Heart right ventricle (tissue), 16 donors: ENCODE results near the gene ADAMTS10. TPM values are rescaled to one million over a fixed set of nuclear protein-coding genes. Genes with fewer than 3 reads are reported as not detected.

ENCODE experiments used
- ATAC-seq, 8 donors: fragments of 200-7000 bp; cut with Tn5 transposase; one replicate each; pipeline ENCODE4 v1.9.1; 2020; ENCODE audit warnings: mild to moderate bottlenecking in 8 of 8, moderate library complexity in 8 of 8, moderate number of reproducible peaks in 1 of 8
- DNase-seq, 2 donors: peaks; one replicate each; pipeline ENCODE4 v3.0.0-alpha.2; 2020
- H3K27ac ChIP-seq, 10 donors: fragments of 200-600 bp; sonication (generic) in 2 of 10; one replicate each; pipeline versions ENCODE4 v1.5.0 to v1.8.0; 2020 to 2022; ENCODE audit warnings: mild to moderate bottlenecking in 3 of 10
- H3K27me3 ChIP-seq, 7 donors: fragments of 200-600 bp; one replicate each; pipeline ENCODE4 v1.8.0; 2021 to 2022; ENCODE audit warnings: mild to moderate bottlenecking in 2 of 7
- H3K36me3 ChIP-seq, 9 donors: fragments of 200-600 bp; sonication (generic) in 1 of 9; one replicate each; pipeline versions ENCODE4 v1.5.0 to v1.8.0; 2020 to 2022; ENCODE audit warnings: mild to moderate bottlenecking in 2 of 9
- H3K4me1 ChIP-seq, 9 donors: fragments of 200-600 bp; sonication (generic) in 1 of 9; one replicate each; pipeline versions ENCODE4 v1.5.0 to v1.8.0; 2020 to 2022; ENCODE audit warnings: mild to moderate bottlenecking in 4 of 9
- H3K4me3 ChIP-seq, 10 donors: fragments of 200-600 bp; sonication (generic) in 2 of 10; one replicate each; pipeline versions ENCODE4 v1.5.0 to v1.8.0; 2020 to 2022; ENCODE audit warnings: mild to moderate bottlenecking in 7 of 10, moderate library complexity in 2 of 10
- H3K9me3 ChIP-seq, 11 donors: fragments of 200-600 bp in 10 of 11; sonication (generic) in 2 of 11; one replicate each; pipeline versions ENCODE4 v1.5.0 to v1.8.0; 2013 to 2022; ENCODE audit warnings: mild to moderate bottlenecking in 2 of 11, control low read depth in 1 of 11, moderate library complexity in 1 of 11
- WGBS, 2 donors: extraction: QIAGEN DNeasy Blood & Tissue Kit; methylation state at CpG; one replicate each; pipeline ENCODE4 v1.1.7; 2013; ENCODE audit warnings: inconsistent platforms in 1 of 2; 5-methylcytosine and 5-hydroxymethylcytosine counted together
- intact Hi-C, 10 donors: fragments of 100-400 bp; cut with DNase I; formaldehyde crosslinking; loops; one replicate each; pipeline versions ENCODE4 v1.11.1 to v1.14.2; 2022
- polyA plus RNA-seq, 2 donors: library from polyadenylated mRNA; stranded (reverse); fragments of 200-250 nt; gene quantifications; one replicate each; pipeline ENCODE4 v1.2.3, GENCODE V29; 2013
- total RNA-seq, 10 donors: library from RNA; stranded (reverse); fragmentation: NEBNext Ultra II Directional in 3 of 10; extraction: Animal tissue kit (Norgen Biotek cat#: 25700) in 3 of 10; gene quantifications; one replicate each; pipeline versions ENCODE4 v1.2.1 to v1.2.4, GENCODE V29; 2021 to 2023
- TF ChIP-seq, protein P1 (sequence below), 9 donors: fragments of 200-600 bp; sonication (generic) in 2 of 9; IDR thresholded peaks; one replicate each; pipeline versions ENCODE4 v1.5.0 to v1.8.0; 2021 to 2022; ENCODE audit warnings: antibody characterized with exemption in 9 of 9, mild to moderate bottlenecking in 5 of 9, moderate library complexity in 1 of 9
- donor health status: Arrhythmogenic right ventricular cardiomyopathy.
- donor health status: ischemic (EF 13 %, LVEDD 7.1; RV severe dilation, severe dysfunction).
- donor health status: healthy with polysubstance abuse.
- donor health status: DM: no; HTN: yes; CAD: no.
- donor health status: DM: no; HTN: no; CAD: no.
- donor health status: ischemic (EF 25% LVEDD 6.9; RV normal size, moderate dysfunction).
- donor health status: ischemic (EF 25% LVEDD 5.7; RV mildly dilated, moderate dysfunction).
- donor health status: healthy.
- donor health status: DM: yes; HTN: yes; CAD: no.
- donor health status: Ischemic cardiomyopathy.
- donor health status: ischemic (EF 35%, LVEDD 5.7; RV mildly dilated, moderate dysfunction).
- donor health status: nonischemic (EF 11% LVEDD 7.7; RV severe dilation, severe dysfunction).
- donor health status: DM: yes; HTN: yes; CAD: no.
- donor health status: PGD.
- donor health status: ischemic (EF 29% LVEDD 5.4; RV normal size, mild dysfunction).
- donor health status: nonischemic (EF 23%, LVEDD 6.1; RV moderate dilation, normal function).

The ADAMTS10 gene
- total and polyA plus RNA-seq, 12 donors, result 2.7 to 34.5 (median 8.4) TPM

DNA sequence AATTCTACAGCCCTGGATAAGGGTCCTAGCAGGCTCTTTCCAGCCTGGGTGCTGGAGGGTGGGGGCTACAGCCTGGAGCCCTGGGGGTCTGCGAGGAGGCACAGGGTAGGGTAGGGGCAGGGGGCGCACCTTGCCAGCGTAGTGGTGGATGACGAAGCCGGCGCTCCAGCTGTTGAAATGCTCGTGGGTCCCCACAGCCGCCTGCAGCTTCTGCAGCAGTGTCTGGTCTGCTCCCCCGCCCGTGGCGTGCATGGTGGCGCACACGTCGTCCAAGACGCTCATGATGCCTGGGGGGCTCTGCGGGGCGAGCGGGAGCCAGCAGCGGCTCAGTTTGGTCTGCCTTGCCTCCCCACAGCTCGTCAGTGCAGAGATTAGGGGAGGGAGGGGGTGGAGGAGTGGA is 66.3 kb downstream of the ADAMTS10 start:
- H3K36me3 ChIP-seq, result peaks cover 0 to 88% (median 0%) of the 10 kb centered on the region in 9 donors
- no peak for DNase-seq
- WGBS, 2 donors, result 97% methylated on average over 20 of the region's 20 CpGs

DNA sequence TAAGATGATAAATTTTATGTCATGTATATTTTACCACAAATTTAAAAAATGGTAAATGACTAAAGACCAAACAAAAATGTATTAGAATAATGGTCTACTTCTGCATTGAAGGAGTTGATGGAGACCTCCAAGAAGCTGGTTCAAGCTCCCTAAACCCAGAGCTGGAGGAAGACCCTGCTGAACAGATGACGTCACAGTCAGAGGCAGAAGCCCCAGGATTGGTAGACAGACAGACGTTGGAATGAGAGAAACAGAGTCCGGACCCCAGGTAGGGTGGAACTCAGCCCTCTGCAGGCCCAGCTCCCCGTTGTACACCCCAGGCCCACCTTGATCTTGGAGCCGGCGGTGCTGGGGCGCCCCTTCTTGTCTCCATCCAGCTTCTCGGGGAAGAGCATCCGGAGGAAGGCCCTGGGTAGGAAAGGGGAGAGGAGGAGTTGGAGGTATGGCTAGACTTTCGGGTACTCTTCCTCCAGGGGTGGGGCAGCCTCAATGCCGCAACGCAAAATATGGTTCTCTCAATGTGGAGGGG is 70.8 kb downstream of the ADAMTS10 start:
- ATAC-seq (no peak), DNase-seq (no peak)
- Histone ChIP-seq H3K9me3 (no peaks in the 10 kb centered on the region), H3K36me3 (peaks cover 0 to 87% (median 0%) of the 10 kb centered on the region in 9 donors), H3K4me3 (no peak overlapping the region), H3K4me1 (peaks cover 0 to 10% (median 0%) of the 10 kb centered on the region in 9 donors), H3K27me3 (no peaks in the 10 kb centered on the region), H3K27ac (no peak overlapping the region)
- TF ChIP-seq, protein P1, sequence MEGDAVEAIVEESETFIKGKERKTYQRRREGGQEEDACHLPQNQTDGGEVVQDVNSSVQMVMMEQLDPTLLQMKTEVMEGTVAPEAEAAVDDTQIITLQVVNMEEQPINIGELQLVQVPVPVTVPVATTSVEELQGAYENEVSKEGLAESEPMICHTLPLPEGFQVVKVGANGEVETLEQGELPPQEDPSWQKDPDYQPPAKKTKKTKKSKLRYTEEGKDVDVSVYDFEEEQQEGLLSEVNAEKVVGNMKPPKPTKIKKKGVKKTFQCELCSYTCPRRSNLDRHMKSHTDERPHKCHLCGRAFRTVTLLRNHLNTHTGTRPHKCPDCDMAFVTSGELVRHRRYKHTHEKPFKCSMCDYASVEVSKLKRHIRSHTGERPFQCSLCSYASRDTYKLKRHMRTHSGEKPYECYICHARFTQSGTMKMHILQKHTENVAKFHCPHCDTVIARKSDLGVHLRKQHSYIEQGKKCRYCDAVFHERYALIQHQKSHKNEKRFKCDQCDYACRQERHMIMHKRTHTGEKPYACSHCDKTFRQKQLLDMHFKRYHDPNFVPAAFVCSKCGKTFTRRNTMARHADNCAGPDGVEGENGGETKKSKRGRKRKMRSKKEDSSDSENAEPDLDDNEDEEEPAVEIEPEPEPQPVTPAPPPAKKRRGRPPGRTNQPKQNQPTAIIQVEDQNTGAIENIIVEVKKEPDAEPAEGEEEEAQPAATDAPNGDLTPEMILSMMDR (IDR thresholded peaks at IDR 0.05), result no peak
- WGBS, 2 donors, result 91 to 96% methylated on average over 12 of the region's 12 CpGs
- intact Hi-C loops, result no loop called here

More for the DNA sequence above, 66.3 kb downstream of the ADAMTS10 start:
- Histone ChIP-seq H3K4me3 (no peak overlapping the region), H3K27me3 (no peaks in the 10 kb centered on the region), H3K27ac (no peak overlapping the region), H3K9me3 (no peaks in the 10 kb centered on the region), H3K4me1 (peaks cover 0 to 10% (median 0%) of the 10 kb centered on the region in 9 donors)
- intact Hi-C loops, result no loop called here
- ATAC-seq, result no peak
- TF ChIP-seq, protein P1 (IDR thresholded peaks at IDR 0.05), result no peak

DNA sequence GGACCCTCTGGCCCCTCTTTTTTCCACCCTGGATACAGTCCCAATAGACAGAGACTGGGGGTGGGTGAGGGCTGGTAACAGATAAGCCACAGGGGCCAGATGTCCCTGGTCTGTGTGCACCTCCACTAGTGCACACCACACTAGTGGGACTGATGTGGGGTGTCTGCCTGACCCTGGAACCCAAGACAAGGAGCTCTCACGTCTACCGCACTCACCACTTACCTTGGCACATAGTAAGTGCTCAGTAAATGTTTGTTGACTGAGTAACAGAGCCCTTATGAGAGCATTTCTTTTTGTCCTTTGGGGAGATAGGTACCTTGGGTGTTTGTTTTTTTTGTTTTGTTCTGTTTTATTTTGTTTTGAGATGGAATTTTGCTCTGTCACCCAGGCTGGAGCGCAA is 73.4 kb downstream of the ADAMTS10 start:
- Histone ChIP-seq H3K4me1 (peaks cover 0 to 10% (median 0%) of the 10 kb centered on the region in 9 donors), H3K4me3 (no peak overlapping the region), H3K9me3 (no peaks in the 10 kb centered on the region), H3K27me3 (no peaks in the 10 kb centered on the region), H3K27ac (no peak overlapping the region), H3K36me3 (peaks cover 0 to 90% (median 0%) of the 10 kb centered on the region in 9 donors)
- ATAC-seq (no peak), DNase-seq (no peak)
- intact Hi-C loops, result no loop called here
- WGBS, 2 donors, result 93 to 97% methylated on average over 3 of the region's 3 CpGs
- TF ChIP-seq, protein P1 (IDR thresholded peaks at IDR 0.05), result no peak

DNA sequence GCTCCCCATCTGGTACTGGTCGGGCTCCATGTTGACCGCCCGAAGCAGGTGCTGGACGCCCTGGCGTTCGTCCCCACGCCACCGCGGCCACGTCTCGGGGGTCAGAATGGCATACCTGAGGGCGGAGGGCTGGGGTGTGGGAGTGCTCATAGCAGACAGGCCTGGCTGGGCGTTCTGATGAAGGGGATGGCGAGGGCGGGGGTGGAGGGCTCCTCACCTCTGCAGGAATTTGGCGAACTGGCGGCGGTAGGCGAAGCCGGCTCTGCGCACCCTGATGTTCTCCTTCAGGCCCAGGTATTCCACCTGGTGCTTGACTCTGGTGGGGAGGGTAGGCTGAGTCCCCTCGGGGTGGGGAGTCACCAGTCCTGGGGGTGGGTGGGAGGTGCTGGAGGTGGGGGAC is 74.2 kb downstream of the ADAMTS10 start:
- H3K36me3 ChIP-seq, result peaks cover 0 to 91% (median 0%) of the 10 kb centered on the region in 9 donors
- DNase-seq (no peak), ATAC-seq (no peak)
- H3K27ac ChIP-seq, result no peak overlapping the region
- no peak overlapping the region for H3K4me3 ChIP-seq
- WGBS, 2 donors, result 75 to 77% methylated on average over 22 of the region's 22 CpGs
- H3K27me3 ChIP-seq, result no peaks in the 10 kb centered on the region
- intact Hi-C loops, result no loop called here
- no peaks in the 10 kb centered on the region for H3K9me3 ChIP-seq
- H3K4me1 ChIP-seq, result peaks cover 0 to 10% (median 0%) of the 10 kb centered on the region in 9 donors
- TF ChIP-seq, protein P1 (IDR thresholded peaks at IDR 0.05), result no peak
